ENCODE results near the gene HIVEP3. TPM values are rescaled to one million over a fixed set of nuclear protein-coding genes. Genes with fewer than 3 reads are reported as not detected.

The HIVEP3 gene
- polyA plus RNA-seq, 3 donors, result 1.3 to 18.5 (median 4.6) TPM

- no peak overlapping the region for H3K27ac ChIP-seq (ENCODE audit: low read depth, low read length)
- WGBS, 3 donors, result 61 to 78% (median 64%) methylated on average over 11 of the region's 11 CpGs
Measured at GRCh38 chr1:41842993-41843755, 75.5 kb downstream of the HIVEP3 start.

GRCh38 chr1:41842326-41842725 lies 76.4 kb downstream of the HIVEP3 start:
- WGBS, 3 donors, result 49 to 71% (median 65%) methylated on average over 2 of the region's 2 CpGs
- no peak overlapping the region for H3K27ac ChIP-seq (ENCODE audit: low read depth, low read length)

DNA sequence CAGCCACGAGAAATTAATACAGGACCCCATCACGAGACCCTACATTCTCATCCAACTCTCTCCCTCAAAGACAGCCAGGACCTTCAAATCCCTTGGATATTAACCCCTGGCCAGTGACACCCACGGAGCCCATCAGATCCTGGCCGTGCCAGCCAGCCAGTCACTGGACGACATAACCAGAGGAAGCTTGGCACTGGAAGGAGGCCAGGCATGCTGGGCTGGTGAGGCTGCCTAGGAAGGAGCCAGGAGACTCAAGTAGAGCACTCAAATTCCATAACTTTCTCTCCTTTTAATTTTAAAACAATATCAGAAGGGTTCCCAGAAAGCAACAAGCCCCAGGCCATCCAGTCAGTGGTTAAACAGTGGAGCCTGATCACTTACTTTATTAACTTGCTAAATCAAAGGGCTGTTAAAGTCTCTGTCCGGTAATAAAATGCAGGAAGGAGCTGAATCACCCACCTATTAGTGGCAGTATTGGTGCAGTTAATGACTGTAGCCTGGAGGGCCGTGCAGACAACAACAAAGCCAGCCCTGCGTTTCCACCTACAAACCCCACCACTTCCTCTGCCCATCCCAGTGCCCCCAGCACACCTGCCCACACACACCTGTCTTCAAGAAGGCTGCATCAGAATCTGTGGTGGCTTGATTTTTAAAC lies 78.0 kb downstream of the HIVEP3 start:
- 68 to 74% (median 74%) methylated on average over 8 of the region's 8 CpGs for WGBS, 3 donors
- no peak overlapping the region for H3K27ac ChIP-seq (ENCODE audit: low read depth, low read length)

- WGBS, 3 donors, result 89 to 96% (median 92%) methylated on average over 6 of the region's 6 CpGs
- H3K27ac ChIP-seq (ENCODE audit: low read depth, low read length), result no peak overlapping the region
Measured at GRCh38 chr1:41838266-41838665, 80.5 kb downstream of the HIVEP3 start.

DNA sequence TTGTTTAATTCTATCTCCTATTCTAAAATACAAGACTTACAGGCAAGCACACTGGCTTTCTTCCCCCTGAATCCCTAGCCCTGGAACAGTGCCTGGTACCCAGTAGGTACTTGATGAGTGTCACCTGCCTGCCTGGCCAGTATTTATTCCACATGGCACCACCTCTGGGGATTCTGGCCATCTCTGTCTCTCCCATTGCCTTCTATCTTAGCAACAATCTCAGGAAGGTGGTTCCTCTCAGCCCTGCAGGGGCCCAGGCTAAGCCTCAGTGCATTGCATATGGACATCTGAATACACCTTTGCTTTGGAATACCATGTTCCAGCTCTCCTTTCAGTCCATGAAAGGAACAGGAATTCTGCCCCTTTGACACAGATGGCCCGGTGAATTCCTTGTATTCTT lies 81.0 kb downstream of the HIVEP3 start:
- 95 to 100% (median 97%) methylated on average over 1 of the region's 1 CpG for WGBS, 3 donors
- no peak overlapping the region for H3K27ac ChIP-seq (ENCODE audit: low read depth, low read length)

DNA sequence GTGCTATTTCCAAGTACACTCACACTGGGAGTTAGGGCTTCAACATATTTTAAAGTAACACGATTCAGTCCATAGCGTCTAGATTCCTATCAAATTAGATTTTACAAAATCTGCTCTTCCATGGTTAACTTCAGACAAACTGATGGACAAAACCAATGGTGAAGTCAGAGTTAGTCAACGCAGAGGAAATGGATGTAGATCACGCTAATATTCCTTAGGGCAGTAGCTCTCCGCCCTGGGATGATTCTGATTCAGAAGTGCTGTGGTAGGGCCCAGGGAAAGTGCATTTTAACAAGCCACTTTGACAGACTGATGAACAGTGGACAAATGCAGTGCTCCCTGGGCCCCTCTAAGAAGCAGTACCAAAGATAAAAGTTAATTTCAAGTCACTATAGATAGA lies 83.2 kb downstream of the HIVEP3 start:
- 96 to 97% (median 96%) methylated on average over 5 of the region's 5 CpGs for WGBS, 3 donors
- no peak overlapping the region for H3K27ac ChIP-seq (ENCODE audit: low read depth, low read length)

- no peak overlapping the region for H3K27ac ChIP-seq (ENCODE audit: low read depth, low read length)
- 90 to 98% (median 92%) methylated on average over 5 of the region's 5 CpGs for WGBS, 3 donors
Measured at GRCh38 chr1:41833519-41834000, 85.2 kb downstream of the HIVEP3 start.

DNA sequence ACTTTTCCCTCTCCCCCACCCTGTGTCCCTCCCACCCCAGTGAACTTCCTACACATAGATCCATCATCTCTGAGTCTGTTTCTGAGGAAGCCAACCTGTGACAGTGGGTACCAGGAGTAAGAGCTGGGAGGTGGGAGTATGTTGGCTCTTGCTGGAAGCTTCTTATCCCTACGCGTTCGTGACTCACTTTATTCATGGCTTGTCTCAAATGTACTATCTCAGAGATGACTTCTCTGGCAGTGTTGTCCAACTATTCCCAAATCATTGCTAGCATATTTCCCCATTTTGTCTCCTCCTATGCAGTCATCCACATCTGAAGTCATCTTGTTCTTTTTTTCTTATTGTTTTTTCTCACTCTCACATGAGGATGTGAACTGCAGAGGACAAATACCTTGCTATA lies 88.0 kb downstream of the HIVEP3 start:
- 63 to 95% (median 92%) methylated on average over 3 of the region's 3 CpGs for WGBS, 3 donors

GRCh38 chr1:41827991-41828570 lies 90.6 kb downstream of the HIVEP3 start:
- H3K27ac ChIP-seq (ENCODE audit: low read depth, low read length), result no peak overlapping the region
- 49 to 70% (median 51%) methylated on average over 4 of the region's 4 CpGs for WGBS, 3 donors

More for the DNA sequence above, 88.0 kb downstream of the HIVEP3 start:
- no peak overlapping the region for H3K27ac ChIP-seq (ENCODE audit: low read depth, low read length)

DNA sequence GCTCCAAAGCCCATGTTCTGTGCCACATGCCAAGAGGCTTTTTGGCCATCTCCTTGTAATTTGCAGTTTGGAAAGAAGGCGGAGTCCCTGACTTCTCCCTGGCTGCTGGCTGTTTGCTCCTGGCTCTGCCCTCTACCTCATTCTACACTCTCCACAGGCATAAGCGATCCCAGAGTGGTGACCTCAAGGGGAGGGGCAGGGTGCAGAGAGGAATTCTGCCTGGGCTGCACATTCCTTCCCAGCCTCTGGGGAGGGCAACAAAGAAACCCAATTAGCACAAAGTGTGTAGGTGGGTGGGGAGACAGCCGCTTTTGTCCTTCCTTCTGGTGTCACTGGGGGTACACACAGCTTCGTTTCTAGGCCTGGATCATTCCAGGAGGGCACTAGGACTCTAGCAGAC lies 95.3 kb downstream of the HIVEP3 start:
- H3K27ac ChIP-seq (ENCODE audit: low read depth, low read length), result no peak overlapping the region
- 54 to 69% (median 60%) methylated on average over 4 of the region's 4 CpGs for WGBS, 3 donors

- 84 to 91% (median 88%) methylated on average over 3 of the region's 3 CpGs for WGBS, 3 donors
- H3K27ac ChIP-seq (ENCODE audit: low read depth, low read length), result no peak overlapping the region
Measured at GRCh38 chr1:41822866-41823265, 95.9 kb downstream of the HIVEP3 start.

- 85 to 97% (median 91%) methylated on average over 1 of the region's 1 CpG for WGBS, 3 donors
- no peak overlapping the region for H3K27ac ChIP-seq (ENCODE audit: low read depth, low read length)
Measured at GRCh38 chr1:41819843-41820242, 98.9 kb downstream of the HIVEP3 start.

DNA sequence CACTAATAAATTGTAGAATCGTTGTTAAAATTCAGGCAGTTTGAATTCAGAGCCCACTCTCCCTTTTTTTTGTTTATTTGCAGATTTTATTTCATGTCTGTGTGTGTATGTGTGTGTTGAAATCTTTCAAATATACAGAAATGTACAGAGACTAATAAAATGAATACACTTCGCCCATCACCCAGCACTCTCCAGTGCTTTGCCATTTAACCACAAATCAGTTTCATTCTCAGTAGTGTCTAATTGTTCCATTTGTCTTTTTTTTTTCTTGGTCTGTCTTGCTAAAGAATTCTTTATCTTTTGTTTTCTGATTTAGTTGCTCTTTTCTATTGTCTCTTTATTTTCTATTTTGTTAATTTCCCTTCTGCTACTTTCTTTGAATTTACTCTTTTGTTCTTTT lies 99.7 kb downstream of the HIVEP3 start:
- 89 to 94% (median 92%) methylated on average over 2 of the region's 2 CpGs for WGBS, 3 donors
- H3K27ac ChIP-seq (ENCODE audit: low read depth, low read length), result no peak overlapping the region

DNA sequence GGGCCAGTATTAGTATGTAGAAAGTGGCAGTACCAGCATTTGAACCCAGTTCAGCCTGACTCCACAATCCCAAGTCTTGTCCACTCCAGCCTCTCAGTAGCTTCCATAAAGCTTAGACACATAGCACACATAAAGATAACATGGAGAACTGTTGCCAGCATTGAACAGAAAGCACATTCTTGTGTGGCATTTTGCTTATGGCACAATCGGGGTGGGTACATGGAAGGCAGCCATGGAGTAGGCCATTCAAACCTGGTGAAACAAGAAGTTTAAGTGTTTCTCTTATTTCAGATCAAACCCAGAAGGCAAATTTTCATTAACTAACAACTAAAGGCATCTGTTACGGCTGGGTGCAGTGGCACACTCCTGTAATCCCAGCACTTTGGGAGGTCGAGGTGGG lies 102.7 kb downstream of the HIVEP3 start:
- no peak overlapping the region for H3K27ac ChIP-seq (ENCODE audit: low read depth, low read length)
- 82 to 85% (median 85%) methylated on average over 3 of the region's 3 CpGs for WGBS, 3 donors

GRCh38 chr1:41813755-41814745 lies 104.7 kb downstream of the HIVEP3 start:
- no peak overlapping the region for H3K27ac ChIP-seq (ENCODE audit: low read depth, low read length)
- WGBS, 3 donors, result 72 to 87% (median 74%) methylated on average over 9 of the region's 9 CpGs

GRCh38 chr1:41813226-41813625 lies 105.5 kb downstream of the HIVEP3 start:
- H3K27ac ChIP-seq (ENCODE audit: low read depth, low read length), result no peak overlapping the region
- WGBS, 3 donors, result 62 to 82% (median 65%) methylated on average over 5 of the region's 5 CpGs

GRCh38 chr1:41812453-41812852 lies 106.3 kb downstream of the HIVEP3 start:
- no peak overlapping the region for H3K27ac ChIP-seq (ENCODE audit: low read depth, low read length)
- 76 to 86% (median 78%) methylated on average over 2 of the region's 2 CpGs for WGBS, 3 donors

GRCh38 chr1:41812051-41812450 lies 106.7 kb downstream of the HIVEP3 start:
- H3K27ac ChIP-seq (ENCODE audit: low read depth, low read length), result no peak overlapping the region
- WGBS, 3 donors, result 47 to 50% (median 47%) methylated on average over 5 of the region's 5 CpGs

Measured in adipose tissue (tissue), 3 donors.